ENCODE measurements around the gene NT5DC1. TPM values are rescaled to one million over a fixed set of nuclear protein-coding genes. Genes with fewer than 3 reads are reported as not detected.

NT5DC1 gene
- total RNA-seq, 1 donor from 2014 or later = 2.6 TPM

DNA sequence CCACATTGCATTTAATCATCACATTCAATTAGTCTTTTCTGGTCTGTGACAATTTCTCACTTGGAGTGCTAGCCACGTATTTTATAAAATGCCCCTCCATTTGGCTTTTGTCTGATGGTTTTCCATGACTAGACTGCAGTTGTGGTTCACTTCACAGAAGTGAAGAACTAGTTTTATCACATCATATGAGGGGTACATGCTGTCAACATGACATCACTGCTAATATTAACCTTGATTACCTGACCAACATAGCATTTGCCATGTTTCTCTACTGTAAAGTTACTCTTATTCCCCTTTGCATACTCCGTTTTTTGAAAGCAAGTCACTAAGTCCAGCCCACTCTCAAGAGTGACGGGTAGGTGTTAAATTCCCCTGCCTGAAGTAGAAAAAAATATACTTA lies 73.3 kb downstream of the NT5DC1 start:
- Histone ChIP-seq H3K9me3 (ENCODE audit: control insufficient read depth in 3 of 3, low read length in 3 of 3) (peaks cover 0 to 2% (median 0%) of the 10 kb centered on the region in 3 donors), H3K9ac (ENCODE audit: low read depth in 1 of 3, low read length in 3 of 3) (no peak overlapping the region), H3K4me3 (ENCODE audit: low read length in 3 of 3) (no peak overlapping the region), H3K4me1 (ENCODE audit: control insufficient read depth in 3 of 3, insufficient read depth in 3 of 3, low read length in 3 of 3) (no peaks in the 10 kb centered on the region), H3K36me3 (ENCODE audit: control insufficient read depth in 3 of 3, insufficient read depth in 3 of 3, low read length in 3 of 3) (peaks cover 0 to 2% (median 0%) of the 10 kb centered on the region in 3 donors), H3K27ac (ENCODE audit: low read depth, low read length) (no peak overlapping the region), H3K27me3 (ENCODE audit: control insufficient read depth in 3 of 3, insufficient read depth in 3 of 3, low read length in 3 of 3) (no peaks in the 10 kb centered on the region)

DNA sequence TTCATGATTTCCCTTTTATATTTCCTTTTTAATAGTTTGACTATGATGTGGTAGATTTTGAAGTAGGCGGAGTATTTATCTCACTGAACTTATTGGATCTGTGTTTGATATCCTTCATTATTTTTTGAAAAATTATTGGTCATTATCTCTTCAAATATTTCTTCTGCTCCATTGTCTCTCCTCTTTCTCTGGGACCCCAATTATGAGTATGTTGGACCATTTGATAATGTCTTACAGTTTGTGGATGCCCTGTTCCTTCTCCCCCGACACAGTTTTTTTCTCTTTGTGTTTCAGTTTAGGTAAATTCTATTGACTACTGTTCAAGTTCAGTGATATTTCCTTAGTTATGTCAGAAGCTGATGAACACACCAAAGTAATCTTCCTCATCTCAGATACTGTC lies 74.7 kb downstream of the NT5DC1 start:
- Histone ChIP-seq H3K27ac (ENCODE audit: low read depth, low read length) (no peak overlapping the region), H3K4me3 (ENCODE audit: low read length in 3 of 3) (no peak overlapping the region), H3K4me1 (ENCODE audit: control insufficient read depth in 3 of 3, insufficient read depth in 3 of 3, low read length in 3 of 3) (no peaks in the 10 kb centered on the region), H3K36me3 (ENCODE audit: control insufficient read depth in 3 of 3, insufficient read depth in 3 of 3, low read length in 3 of 3) (peaks cover 0 to 2% (median 0%) of the 10 kb centered on the region in 3 donors), H3K9ac (ENCODE audit: low read depth in 1 of 3, low read length in 3 of 3) (no peak overlapping the region), H3K27me3 (ENCODE audit: control insufficient read depth in 3 of 3, insufficient read depth in 3 of 3, low read length in 3 of 3) (no peaks in the 10 kb centered on the region), H3K9me3 (ENCODE audit: control insufficient read depth in 3 of 3, low read length in 3 of 3) (peaks cover 0 to 2% (median 0%) of the 10 kb centered on the region in 3 donors)

DNA sequence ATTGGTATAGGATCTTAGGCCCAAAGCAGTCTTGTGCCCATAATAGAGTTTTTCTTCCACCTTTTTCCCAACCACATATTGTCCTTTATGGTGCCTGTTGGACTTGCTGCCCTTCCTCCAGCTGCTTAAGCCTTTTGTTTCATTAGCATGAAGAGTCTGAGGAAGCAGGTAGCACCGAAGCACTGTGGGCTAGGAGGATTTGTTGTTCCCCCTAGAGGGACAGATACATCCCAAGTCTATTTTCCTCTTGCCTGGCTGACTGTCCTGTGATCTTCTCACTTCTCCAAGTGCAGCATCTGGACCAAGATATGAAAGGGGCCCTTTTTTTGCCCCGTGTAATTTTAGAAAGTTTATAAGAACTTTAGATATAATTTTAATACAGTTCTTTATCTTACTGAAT lies 75.9 kb downstream of the NT5DC1 start:
- peaks cover 0 to 2% (median 0%) of the 10 kb centered on the region in 3 donors for H3K9me3 ChIP-seq (ENCODE audit: control insufficient read depth in 3 of 3, low read length in 3 of 3)
- peaks cover 0 to 2% (median 0%) of the 10 kb centered on the region in 3 donors for H3K36me3 ChIP-seq (ENCODE audit: control insufficient read depth in 3 of 3, insufficient read depth in 3 of 3, low read length in 3 of 3)

DNA sequence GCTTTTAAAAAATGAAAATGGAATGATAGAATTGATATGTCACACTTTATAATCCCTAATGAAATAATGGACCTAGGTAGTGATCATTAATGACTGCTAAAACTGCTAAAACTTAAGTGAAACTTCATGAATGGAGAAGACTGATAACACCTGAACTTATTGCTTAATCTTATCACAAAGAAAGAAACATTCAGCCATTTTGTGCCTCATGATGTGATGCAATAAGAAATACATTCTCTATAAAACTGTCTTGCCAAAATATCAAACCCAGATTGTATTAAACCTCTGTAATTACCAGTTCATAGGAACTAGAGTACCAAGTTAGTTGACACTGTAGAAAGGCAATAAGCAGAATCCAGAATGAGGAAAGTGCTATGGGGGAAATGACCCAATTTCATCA lies 79.7 kb downstream of the NT5DC1 start:
- Histone ChIP-seq H3K27me3 (ENCODE audit: control insufficient read depth in 3 of 3, insufficient read depth in 3 of 3, low read length in 3 of 3) (no peaks in the 10 kb centered on the region), H3K36me3 (ENCODE audit: control insufficient read depth in 3 of 3, insufficient read depth in 3 of 3, low read length in 3 of 3) (no peaks in the 10 kb centered on the region), H3K4me1 (ENCODE audit: control insufficient read depth in 3 of 3, insufficient read depth in 3 of 3, low read length in 3 of 3) (no peaks in the 10 kb centered on the region), H3K9me3 (ENCODE audit: control insufficient read depth in 3 of 3, low read length in 3 of 3) (no peaks in the 10 kb centered on the region), H3K27ac (ENCODE audit: low read depth, low read length) (no peak overlapping the region), H3K9ac (ENCODE audit: low read depth in 1 of 3, low read length in 3 of 3) (no peak overlapping the region), H3K4me3 (ENCODE audit: low read length in 3 of 3) (no peak overlapping the region)

More for the DNA sequence above, 75.9 kb downstream of the NT5DC1 start:
- H3K27me3 ChIP-seq (ENCODE audit: control insufficient read depth in 3 of 3, insufficient read depth in 3 of 3, low read length in 3 of 3) = no peaks in the 10 kb centered on the region
- no peaks in the 10 kb centered on the region for H3K4me1 ChIP-seq (ENCODE audit: control insufficient read depth in 3 of 3, insufficient read depth in 3 of 3, low read length in 3 of 3)
- no peak overlapping the region for H3K27ac ChIP-seq (ENCODE audit: low read depth, low read length)
- no peak overlapping the region for H3K4me3 ChIP-seq (ENCODE audit: low read length in 3 of 3)
- no peak overlapping the region for H3K9ac ChIP-seq (ENCODE audit: low read depth in 1 of 3, low read length in 3 of 3)

DNA sequence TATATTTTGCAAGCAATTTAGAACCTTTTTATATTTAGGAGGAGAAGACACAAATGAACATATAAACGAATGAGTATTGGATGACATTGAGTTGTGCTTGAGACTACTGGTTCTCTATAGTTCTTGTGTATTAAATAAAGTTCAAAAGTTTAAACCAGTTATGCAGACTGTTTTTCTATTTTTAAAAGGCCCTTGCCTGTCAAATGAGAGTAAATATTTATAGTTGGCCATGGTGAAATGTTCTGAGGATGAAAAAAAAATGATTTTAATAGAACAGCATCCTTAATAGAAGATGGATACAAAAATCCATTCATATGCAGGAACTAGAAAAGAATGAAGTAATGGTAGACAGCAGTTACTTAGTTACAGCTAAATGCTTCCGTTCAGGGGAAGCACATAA lies 88.8 kb downstream of the NT5DC1 start:
- no peaks in the 10 kb centered on the region for H3K9me3 ChIP-seq (ENCODE audit: control insufficient read depth in 3 of 3, low read length in 3 of 3)
- peaks cover 7 to 14% (median 7%) of the 10 kb centered on the region in 3 donors for H3K4me1 ChIP-seq (ENCODE audit: control insufficient read depth in 3 of 3, insufficient read depth in 3 of 3, low read length in 3 of 3)
- H3K4me3 ChIP-seq (ENCODE audit: low read length in 3 of 3) = no peak overlapping the region
- H3K9ac ChIP-seq (ENCODE audit: low read depth in 1 of 3, low read length in 3 of 3) = no peak overlapping the region
- peaks cover 0 to 3% (median 0%) of the 10 kb centered on the region in 3 donors for H3K36me3 ChIP-seq (ENCODE audit: control insufficient read depth in 3 of 3, insufficient read depth in 3 of 3, low read length in 3 of 3)
- H3K27ac ChIP-seq (ENCODE audit: low read depth, low read length) = no peak overlapping the region
- no peaks in the 10 kb centered on the region for H3K27me3 ChIP-seq (ENCODE audit: control insufficient read depth in 3 of 3, insufficient read depth in 3 of 3, low read length in 3 of 3)

DNA sequence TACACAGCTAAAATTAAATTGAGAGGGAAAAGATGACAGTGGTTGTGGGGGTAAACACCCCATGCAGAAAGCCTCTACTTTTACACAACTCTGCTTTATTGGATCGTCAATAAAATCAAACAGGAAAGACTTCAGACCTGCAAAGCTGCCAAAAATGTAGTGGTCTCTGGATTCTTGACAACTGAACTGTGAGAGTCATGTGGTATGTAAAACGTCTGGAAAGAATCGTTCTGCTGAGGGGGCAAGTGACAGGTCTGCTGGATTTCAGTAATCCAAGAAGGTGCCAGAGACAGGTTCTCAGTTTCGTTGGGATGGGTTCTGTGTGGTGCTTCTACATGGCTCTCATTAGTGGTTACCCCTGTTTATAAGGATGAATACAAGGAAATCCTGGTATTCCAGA lies 89.9 kb downstream of the NT5DC1 start:
- H3K9ac ChIP-seq (ENCODE audit: low read depth in 1 of 3, low read length in 3 of 3) = no peak overlapping the region
- H3K36me3 ChIP-seq (ENCODE audit: control insufficient read depth in 3 of 3, insufficient read depth in 3 of 3, low read length in 3 of 3) = peaks cover 0 to 3% (median 0%) of the 10 kb centered on the region in 3 donors
- no peaks in the 10 kb centered on the region for H3K27me3 ChIP-seq (ENCODE audit: control insufficient read depth in 3 of 3, insufficient read depth in 3 of 3, low read length in 3 of 3)
- no peaks in the 10 kb centered on the region for H3K9me3 ChIP-seq (ENCODE audit: control insufficient read depth in 3 of 3, low read length in 3 of 3)
- no peak overlapping the region for H3K27ac ChIP-seq (ENCODE audit: low read depth, low read length)
- H3K4me3 ChIP-seq (ENCODE audit: low read length in 3 of 3) = no peak overlapping the region
- H3K4me1 ChIP-seq (ENCODE audit: control insufficient read depth in 3 of 3, insufficient read depth in 3 of 3, low read length in 3 of 3) = peaks cover 7 to 15% (median 9%) of the 10 kb centered on the region in 3 donors

DNA sequence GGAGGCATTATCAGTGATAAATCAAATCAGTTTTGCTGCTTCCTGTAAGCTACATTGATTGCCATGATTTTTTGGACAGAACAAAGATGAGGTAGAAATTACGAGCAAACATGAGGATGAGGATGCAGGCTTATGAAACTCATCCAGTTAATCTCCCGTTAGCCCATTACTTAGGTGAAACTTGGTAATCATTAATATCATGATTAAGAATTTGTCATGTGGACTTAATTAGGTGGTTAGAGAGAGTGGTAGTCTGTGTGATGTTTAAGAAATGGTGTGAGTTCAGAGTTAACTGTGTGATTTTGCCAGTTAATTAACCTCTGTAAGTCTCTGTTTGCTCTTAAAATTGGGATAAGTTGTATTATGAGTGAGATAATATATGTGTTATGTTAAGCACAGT lies 91.2 kb downstream of the NT5DC1 start:
- Histone ChIP-seq H3K9me3 (ENCODE audit: control insufficient read depth in 3 of 3, low read length in 3 of 3) (no peaks in the 10 kb centered on the region), H3K4me3 (ENCODE audit: low read length in 3 of 3) (no peak overlapping the region), H3K36me3 (ENCODE audit: control insufficient read depth in 3 of 3, insufficient read depth in 3 of 3, low read length in 3 of 3) (peaks cover 0 to 3% (median 0%) of the 10 kb centered on the region in 3 donors), H3K27me3 (ENCODE audit: control insufficient read depth in 3 of 3, insufficient read depth in 3 of 3, low read length in 3 of 3) (no peaks in the 10 kb centered on the region), H3K27ac (ENCODE audit: low read depth, low read length) (no peak overlapping the region), H3K4me1 (ENCODE audit: control insufficient read depth in 3 of 3, insufficient read depth in 3 of 3, low read length in 3 of 3) (peaks cover 7 to 19% (median 10%) of the 10 kb centered on the region in 3 donors), H3K9ac (ENCODE audit: low read depth in 1 of 3, low read length in 3 of 3) (no peak overlapping the region)

DNA sequence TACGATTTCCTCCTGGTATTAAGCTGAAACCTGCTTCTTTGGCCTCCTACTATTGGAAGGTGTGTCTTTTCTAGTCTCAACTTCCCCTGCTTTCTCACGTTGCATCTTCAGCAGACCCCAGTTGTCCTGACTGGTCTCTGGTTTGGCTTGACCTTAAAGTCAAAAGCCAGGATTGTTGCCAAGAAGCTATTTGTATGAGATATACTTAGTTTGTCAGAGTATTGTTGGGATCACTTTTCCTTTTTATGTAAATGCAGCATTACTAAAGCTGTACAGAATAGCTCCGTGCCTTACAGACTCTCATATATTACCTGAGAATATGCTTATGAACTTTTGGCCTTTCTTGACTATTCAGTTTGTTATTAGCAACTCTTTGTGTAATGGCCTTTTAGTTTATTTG lies 92.1 kb downstream of the NT5DC1 start:
- Histone ChIP-seq H3K9me3 (ENCODE audit: control insufficient read depth in 3 of 3, low read length in 3 of 3) (no peaks in the 10 kb centered on the region), H3K4me1 (ENCODE audit: control insufficient read depth in 3 of 3, insufficient read depth in 3 of 3, low read length in 3 of 3) (peaks cover 7 to 19% (median 10%) of the 10 kb centered on the region in 3 donors), H3K36me3 (ENCODE audit: control insufficient read depth in 3 of 3, insufficient read depth in 3 of 3, low read length in 3 of 3) (no peaks in the 10 kb centered on the region), H3K4me3 (ENCODE audit: low read length in 3 of 3) (no peak overlapping the region), H3K9ac (ENCODE audit: low read depth in 1 of 3, low read length in 3 of 3) (no peak overlapping the region), H3K27ac (ENCODE audit: low read depth, low read length) (no peak overlapping the region), H3K27me3 (ENCODE audit: control insufficient read depth in 3 of 3, insufficient read depth in 3 of 3, low read length in 3 of 3) (no peaks in the 10 kb centered on the region)

DNA sequence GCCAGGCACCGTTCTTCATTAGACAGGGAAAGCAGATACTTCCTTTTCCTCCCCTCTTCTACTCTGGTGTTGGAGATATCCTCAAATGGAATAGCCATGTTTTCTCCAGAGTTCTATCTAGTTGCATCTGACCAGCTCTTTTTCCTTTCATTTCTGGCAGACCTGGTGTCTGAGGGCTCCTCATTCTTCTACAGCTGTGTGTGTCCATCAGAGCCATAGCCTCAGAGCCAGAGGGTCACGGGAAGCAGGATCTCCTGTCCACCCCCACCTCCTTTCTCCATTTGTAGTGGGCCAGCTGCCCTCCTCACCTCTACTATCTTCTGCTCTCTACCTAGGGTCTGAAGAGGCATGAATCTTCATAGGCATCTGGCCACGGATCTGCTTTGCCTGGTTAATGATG lies 96.2 kb downstream of the NT5DC1 start:
- no peak overlapping the region for H3K9ac ChIP-seq (ENCODE audit: low read depth in 1 of 3, low read length in 3 of 3)
- no peaks in the 10 kb centered on the region for H3K9me3 ChIP-seq (ENCODE audit: control insufficient read depth in 3 of 3, low read length in 3 of 3)
- peaks cover 10 to 19% (median 10%) of the 10 kb centered on the region in 3 donors for H3K4me1 ChIP-seq (ENCODE audit: control insufficient read depth in 3 of 3, insufficient read depth in 3 of 3, low read length in 3 of 3)
- H3K4me3 ChIP-seq (ENCODE audit: low read length in 3 of 3) = no peak overlapping the region
- H3K36me3 ChIP-seq (ENCODE audit: control insufficient read depth in 3 of 3, insufficient read depth in 3 of 3, low read length in 3 of 3) = no peaks in the 10 kb centered on the region
- no peak overlapping the region for H3K27ac ChIP-seq (ENCODE audit: low read depth, low read length)
- H3K27me3 ChIP-seq (ENCODE audit: control insufficient read depth in 3 of 3, insufficient read depth in 3 of 3, low read length in 3 of 3) = no peaks in the 10 kb centered on the region

DNA sequence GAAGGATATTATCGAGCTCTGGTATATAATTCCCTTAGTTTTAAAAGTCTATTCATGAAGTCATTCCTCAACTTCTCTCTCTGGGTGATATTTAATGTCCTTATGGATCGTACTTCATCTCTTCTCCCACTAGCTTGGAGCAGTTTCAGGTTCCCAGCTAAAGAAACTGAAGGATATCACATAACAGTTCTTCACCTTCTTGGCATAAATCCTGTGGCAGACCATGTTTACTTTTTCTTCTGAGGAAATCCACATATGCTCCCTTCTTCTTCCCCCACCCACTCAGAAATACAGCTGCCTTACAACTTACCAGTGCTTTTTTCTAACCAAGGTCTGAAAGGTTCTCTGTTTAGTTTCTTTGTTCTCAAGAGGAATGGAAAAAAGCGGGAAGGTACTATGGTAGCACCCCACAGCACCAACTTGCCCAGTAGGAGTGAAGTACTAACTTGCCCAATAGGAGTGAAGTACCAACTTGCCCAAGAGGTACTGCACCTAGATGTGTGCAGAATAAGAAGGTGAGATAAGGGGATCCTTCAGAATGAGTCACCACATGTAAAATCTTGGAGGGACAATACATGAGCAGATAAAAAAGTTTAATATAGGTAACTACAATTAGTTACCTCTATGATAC lies 100.1 kb downstream of the NT5DC1 start:
- Histone ChIP-seq H3K9ac (ENCODE audit: low read depth in 1 of 3, low read length in 3 of 3) (no peak overlapping the region), H3K9me3 (ENCODE audit: control insufficient read depth in 3 of 3, low read length in 3 of 3) (no peaks in the 10 kb centered on the region), H3K36me3 (ENCODE audit: control insufficient read depth in 3 of 3, insufficient read depth in 3 of 3, low read length in 3 of 3) (no peaks in the 10 kb centered on the region), H3K4me3 (ENCODE audit: low read length in 3 of 3) (no peak overlapping the region), H3K4me1 (ENCODE audit: control insufficient read depth in 3 of 3, insufficient read depth in 3 of 3, low read length in 3 of 3) (peaks cover 0 to 9% (median 5%) of the 10 kb centered on the region in 3 donors), H3K27ac (ENCODE audit: low read depth, low read length) (no peak overlapping the region), H3K27me3 (ENCODE audit: control insufficient read depth in 3 of 3, insufficient read depth in 3 of 3, low read length in 3 of 3) (no peaks in the 10 kb centered on the region)

All from skeletal muscle tissue (tissue), 4 donors.